SKM-1 treated with dmso at 0.1 percent for 144 hours (cell line): Measurements from ENCODE around the gene IL7R.
"Not testable (repeated sequence)": the region's sequence is repeated elsewhere in the genome, so short reads cannot be mapped to it uniquely, and the experiment has no call there.

Experiments used
- DNase-seq: peaks from one replicate; lab custom pipeline; 2025; ENCODE audit not compliant: unreplicated experiment; lab: John Stamatoyannopoulos, UW

IL7R gene

DNA sequence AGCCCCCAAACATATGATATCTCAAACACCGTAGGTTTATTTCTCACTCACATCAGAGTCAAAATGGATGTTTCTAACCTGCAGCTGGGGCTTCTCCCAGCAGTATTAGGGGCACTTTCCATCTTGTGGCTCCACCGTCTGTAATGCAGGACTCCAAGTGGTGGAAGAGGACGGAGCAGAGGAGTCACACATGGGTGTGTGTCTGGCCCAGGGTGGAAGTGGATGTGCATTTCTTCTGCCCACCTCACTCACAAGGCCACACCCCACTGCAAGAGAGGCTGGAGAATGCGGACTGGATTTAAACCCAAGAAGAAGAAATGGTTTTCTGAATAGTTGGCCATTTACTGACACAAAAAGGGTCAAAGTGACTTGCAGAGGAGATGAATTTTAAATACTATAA lies 13.9 kb downstream of the IL7R start:
- DNase-seq, result no peak

DNA sequence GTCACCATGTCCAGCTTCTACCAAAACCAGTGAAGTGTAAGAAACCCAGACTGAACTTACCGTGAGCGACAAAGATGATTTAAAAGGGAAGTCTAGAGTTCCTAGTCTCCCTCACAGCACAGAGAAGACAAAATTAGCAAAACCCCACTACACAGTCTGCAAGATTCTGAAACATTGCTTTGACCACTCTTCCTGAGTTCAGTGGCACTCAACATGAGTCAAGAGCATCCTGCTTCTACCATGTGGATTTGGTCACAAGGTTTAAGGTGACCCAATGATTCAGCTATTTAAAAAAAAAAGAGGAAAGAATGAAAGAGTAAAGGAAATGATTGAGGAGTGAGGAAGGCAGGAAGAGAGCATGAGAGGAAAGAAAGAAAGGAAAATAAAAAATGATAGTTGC lies 19.8 kb downstream of the IL7R start:
- DNase-seq, result no peak

DNA sequence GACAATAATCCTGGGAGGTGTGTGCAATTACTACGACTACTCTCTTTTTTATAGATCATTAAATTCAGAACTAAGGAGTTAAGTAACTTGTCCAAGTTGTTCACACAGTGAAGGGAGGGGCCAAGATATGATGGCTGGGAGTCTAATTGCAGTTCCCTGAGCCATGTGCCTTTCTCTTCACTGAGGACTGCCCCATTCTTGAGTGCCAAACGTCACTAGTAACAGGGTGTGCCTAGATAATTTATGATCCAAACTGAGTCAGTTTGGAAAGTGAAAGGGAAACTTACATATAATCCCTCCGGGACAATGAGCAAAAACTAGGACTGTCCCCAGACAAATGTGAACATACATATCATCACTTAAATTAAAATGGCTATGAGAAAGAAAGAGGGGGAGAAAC lies 20.2 kb downstream of the IL7R start:
- no peak for DNase-seq

DNA sequence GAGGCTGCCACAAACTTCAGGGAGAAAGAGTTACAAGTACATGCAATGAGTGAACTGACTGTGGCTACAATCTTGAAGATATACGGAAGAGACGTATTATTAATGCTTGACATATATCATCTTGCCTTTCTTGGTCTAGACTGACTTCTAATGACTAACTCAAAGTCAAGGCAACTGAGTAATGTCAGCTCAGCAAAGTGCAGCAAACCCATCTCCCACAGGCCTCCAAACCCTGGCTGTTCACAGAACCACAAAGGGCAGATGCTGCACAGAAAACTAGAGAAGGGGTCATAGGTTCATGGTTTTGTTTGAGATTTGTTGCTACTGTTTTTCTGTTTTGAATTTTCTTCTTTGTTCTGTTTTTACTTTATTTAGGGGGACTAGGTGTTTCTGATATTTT lies 21.0 kb downstream of the IL7R start:
- DNase-seq, result no peak

DNA sequence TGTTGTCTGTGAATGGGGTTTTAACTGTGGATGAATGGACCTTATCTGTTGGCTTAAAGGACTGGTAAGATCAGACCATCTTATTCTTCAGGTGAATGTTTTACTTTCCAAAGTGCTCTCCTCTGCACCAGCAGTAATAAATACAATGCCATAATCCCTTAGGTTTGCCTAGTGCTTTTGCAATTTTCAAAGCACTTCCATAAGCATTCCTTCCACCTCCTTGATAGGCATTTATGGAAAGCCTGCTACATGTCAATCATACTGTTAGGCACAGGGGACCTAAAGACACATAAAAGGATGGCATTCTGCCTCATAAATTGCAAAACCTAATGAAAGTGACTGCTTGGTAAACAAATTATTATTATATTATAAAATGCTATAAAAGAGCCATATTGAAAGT lies 21.4 kb downstream of the IL7R start:
- DNase-seq, result no peak

DNA sequence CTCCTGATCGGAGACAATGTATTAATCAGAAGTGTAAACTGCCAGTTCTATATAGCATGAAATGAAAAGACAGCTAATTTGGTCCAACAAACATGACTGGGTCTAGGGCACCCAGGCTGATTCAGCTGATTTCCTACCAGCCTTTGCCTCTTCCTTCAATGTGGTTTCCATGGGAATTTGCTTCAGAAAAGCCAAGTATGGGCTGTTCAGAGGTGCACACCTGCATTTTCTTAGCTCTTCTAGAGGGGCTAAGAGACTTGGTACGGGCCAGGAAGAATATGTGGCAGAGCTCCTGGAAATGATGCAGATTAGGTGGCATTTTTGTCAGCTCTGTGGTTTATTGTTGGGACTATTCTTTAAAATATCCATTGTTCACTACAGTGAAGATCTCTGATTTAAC lies 22.4 kb downstream of the IL7R start:
- no peak for DNase-seq

DNA sequence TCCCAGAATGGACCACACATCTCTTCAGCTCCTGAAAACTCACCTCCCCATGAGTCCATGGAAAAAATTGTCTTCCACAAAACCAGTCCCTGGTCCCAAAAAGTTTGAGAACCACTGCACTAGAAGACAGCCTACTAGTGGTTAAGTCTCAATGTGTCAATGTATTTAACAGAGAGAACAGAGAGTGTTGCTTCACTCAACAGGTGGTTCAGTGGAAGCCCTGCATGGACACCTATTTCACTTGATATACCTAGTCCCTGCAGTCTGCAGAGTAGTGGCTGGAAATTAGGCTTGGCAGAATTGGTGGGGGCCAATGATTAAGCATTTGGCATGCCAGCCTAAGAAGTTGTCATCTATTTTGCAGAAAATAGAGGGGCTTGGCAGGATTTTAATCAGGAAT lies 23.0 kb downstream of the IL7R start:
- no peak for DNase-seq

DNA sequence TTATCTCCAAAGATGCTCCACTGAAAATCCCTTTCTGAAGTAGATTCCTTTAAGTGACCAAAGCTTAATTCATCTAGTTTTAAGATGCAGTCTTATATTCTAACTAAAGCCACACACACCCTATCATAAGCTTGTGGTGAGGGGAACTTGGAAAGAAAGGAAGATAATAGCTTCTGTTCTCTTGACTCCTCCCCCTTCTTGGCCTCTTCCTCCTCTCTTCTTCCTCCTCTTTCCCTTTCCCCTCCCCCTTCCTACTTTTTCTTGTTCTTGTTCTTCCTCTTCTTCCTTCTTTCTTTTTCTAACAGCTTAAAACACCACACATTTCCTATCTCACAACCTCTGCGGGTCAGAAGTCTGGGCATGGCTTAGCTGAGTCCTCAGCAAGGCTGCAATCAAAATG lies 23.5 kb downstream of the IL7R start:
- DNase-seq, result peak; percentile 36

DNA sequence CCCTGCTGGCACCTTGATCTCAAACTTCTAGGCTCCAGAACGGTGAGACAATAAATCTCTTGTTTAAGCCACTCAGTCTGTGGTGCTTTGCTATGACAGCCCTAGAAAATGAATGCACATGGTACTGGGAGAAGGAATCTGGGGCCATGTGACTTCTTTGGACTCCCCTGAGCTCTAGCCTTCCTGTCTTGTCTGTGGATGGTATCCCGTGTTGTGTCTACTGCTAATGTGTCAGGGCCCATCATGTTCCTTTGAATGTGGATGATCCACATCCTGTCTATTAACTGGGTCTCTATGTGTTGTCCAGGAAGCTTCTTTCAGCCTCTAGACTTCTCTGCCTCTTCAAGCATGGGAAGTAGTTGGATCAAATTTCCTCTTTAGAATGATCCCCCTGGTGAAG lies 25.1 kb downstream of the IL7R start:
- DNase-seq, result no peak

DNA sequence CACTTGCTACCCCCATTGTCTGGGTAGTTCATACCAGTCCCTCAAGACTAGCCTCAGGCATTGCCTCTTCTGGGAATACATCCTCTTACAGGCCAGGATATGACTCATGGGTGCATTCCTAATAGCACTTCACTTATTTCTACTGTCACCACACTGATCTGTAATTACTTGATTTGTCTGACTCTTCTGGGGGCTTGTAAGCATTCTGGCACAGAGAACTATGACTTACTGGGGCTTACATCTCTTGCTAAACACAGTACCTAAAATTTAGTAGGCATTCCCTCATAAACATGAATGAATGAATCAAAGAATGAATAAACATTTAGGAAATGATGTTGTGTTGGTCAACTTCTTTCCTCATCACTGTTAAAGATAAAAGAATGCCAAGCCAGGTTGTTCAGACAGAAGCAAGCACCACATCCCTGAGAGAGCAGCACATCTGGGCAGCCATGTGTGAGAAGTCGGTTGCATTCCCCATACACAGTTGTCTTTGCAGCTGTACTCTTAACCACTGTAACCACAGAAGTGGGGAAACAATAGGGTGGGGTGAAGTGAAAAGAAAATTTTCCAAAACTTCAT lies 27.6 kb downstream of the IL7R start:
- peak; percentile 26 for DNase-seq

DNA sequence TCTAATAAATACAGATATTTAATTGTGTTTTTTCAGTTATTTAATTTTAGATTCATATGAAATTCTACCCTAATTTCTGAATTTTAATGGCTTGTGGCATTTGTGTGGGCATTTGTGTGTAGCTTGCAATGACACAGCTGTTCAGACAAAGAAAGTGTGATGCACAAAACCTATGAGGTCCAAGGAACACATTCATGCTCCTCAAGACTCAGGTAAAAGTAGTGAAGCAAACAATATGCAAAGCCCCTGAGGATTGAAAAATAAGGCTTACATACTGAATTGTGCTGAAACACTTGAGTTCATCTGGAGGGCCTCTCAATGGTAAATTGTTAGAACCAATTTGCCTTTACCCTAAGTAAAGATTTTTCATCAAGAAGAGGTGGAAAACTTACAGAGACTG lies 28.1 kb downstream of the IL7R start:
- no peak for DNase-seq

DNA sequence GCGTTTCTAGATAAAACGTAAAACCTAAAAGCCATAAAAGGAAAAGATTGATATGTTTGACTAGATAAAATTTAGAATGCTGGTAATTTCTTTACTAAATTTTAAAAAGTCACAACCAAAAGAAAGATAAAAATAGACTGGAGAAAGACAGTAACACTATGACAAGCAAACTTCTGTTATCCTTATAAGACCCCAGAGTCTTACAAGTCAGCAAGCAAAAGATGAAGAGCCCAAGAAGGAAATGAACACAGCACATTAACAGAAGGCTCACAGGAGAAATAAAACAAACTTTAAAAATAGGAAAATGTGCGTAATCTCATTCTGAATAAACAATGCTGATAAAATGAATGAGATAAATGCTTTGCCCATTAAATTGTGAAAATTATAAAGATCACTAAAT lies 29.7 kb downstream of the IL7R start:
- no peak for DNase-seq

DNA sequence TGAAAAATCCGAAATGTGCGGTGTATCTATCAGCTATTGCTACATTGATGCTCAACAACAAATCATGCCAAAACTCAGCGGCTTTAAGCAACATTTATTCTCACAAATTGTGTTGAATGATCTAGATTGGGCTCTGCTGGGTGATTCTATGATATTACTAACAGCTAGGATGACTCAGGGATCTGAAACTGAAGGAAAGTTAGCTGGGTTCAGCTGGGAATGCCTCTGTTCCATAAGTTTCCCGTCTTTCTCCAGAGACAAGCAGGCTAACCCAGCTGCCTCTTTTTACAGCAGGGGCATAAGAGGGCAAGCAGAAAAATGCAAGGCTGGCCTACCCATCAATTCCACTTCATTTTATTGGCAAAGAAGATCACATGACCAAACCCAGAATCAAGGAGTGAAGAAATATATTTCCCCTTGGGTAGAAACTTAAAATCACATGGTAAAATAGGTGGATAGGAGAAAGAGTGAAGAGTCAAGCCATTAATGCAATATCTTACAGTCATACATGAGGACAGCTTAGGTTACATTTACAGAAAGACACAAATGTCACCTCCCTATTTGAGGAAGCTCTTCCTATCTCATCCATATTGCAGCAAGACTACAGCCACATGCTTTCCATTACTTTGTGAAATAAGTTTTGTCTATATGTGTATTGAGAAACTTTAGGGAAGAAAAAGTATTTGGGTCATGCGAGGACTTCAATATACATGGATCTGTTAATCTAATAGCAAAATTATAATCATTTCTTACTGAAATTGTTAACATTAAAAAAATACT lies 30.8 kb downstream of the IL7R start:
- no peak for DNase-seq

DNA sequence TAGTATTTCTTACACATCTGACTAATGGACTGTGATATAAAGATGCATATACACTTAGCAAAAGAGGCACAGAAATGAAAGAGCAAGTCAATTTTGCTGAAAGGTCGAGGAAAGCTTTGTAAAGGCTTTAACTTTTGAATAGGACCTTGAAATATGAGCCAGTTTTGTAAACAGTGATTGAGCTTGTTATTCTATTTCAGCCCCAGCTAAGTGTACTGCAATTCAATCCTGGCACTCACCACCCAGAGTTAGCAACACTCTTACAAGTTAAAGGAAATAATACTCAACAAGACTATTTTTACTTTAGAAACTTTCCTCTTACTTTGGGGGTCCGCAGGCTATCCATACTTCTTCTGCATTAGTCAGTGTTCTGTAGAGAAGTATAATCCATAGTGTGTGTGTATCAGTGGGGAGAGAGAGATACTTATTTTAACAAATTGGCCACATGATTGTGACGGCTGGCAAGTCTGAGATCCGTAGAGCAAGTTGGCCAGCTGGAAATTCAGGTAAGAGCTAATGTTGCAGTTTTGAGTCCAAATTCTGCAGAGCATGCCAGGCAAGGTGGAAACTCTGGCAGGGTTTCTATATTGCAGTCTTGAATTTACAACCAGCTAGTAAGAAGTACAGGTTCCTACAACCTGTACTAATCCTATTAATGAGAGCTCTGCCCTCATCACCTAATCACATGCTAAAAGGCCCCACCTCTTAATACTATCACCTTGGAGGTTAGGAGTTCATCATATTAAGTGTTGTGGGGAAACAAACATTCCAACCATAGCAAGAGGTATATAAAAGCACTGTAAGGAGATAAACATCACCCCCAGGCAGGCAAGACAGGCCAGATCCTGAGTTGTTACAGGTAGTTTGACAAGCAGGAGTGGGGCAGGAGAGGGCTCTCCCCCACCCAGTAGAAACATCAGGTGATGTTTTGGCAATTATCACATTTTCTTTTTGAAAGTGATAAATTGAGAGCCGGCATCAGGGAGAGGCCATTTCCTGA lies 33.6 kb downstream of the IL7R start:
- no peak for DNase-seq

DNA sequence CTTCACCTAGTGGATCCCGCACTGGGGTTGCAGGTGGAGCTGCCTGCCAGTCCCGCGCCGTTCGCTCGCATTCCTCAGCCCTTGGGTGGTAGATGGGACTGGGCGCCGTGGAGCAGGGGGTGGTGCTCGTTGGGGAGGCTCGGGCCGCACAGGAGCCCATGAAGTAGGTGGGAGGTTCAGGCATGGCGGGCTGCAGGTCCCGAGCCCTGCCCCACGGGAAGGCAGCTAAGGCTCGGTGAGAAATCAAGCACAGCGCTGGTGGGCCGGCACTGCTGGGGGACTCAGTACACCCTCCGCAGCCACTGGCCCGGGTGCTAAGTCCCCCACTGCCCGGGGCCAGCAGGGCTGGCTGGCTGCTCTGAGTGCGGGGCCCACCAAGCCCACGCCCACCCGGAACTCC lies 36.1 kb downstream of the IL7R start:
- not testable (repeated sequence) for DNase-seq

DNA sequence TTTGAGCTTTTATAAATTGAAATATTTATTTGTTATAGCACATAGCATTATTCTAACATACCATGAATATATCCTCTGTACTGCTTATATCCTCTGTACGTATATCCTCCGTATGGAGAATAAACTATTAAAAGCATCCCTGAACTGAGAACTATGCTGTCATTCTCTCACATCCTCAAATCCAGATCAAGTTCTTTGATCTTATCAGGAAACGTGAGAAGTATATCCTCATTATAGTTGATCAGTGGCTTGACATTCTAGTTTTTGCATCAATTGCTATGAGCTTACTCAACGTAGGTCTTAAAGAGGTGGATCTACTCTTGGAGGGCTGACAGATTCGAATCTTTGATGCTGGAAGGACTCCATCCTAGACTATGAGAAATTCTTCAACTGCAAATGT lies 37.4 kb downstream of the IL7R start:
- no peak for DNase-seq

DNA sequence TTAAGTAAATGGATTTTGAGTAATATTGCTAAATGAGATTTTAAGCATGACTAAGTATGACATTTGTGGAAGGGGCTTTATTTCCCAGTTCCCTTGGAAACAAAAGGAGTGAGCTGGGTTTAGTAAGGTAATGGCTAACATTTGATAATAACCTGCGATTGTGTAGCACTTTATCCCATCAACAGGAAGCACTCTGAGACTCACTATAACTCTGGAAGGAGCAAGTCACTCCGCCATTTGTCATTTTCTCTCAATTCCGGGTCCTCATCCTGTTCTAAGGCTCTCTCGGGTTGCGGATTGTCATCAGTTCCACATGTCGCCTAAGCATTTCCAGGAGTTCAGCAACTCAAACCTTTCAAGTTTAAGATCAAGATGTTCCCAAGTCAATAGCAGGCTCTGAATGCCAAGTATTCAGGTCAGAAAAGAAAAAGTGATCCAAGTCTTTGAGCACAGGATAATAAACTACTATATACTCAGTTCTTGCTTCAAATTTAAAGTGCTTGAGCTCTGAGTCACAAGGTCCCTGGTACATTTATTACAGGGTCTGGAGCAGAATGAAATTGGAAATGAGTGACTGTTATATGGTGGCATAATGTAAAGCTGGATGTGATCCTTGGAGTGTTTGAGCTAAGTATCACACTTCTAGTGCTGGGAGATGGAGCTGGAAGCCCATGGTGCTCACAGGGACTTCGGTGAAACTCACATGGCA lies 42.4 kb downstream of the IL7R start:
- DNase-seq, result no peak

DNA sequence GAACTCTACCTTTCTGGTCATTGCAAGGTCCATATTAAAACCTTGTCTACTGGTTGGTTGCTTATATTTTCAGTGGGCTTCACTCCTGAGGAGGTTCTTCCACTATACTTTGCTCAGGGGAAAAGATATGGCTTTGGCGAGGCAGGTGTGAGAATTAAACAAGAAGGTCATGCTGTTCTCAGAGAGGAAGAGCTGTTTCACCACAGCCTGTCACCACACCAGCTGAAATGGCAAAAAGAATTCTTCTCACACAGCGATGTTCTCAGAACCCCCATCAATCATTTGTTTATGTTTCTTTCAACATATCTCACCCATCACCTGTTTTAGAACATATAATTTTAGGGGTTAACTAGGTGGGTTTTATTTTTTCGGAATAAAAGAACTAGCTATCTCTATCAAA lies 43.1 kb downstream of the IL7R start:
- no peak for DNase-seq

DNA sequence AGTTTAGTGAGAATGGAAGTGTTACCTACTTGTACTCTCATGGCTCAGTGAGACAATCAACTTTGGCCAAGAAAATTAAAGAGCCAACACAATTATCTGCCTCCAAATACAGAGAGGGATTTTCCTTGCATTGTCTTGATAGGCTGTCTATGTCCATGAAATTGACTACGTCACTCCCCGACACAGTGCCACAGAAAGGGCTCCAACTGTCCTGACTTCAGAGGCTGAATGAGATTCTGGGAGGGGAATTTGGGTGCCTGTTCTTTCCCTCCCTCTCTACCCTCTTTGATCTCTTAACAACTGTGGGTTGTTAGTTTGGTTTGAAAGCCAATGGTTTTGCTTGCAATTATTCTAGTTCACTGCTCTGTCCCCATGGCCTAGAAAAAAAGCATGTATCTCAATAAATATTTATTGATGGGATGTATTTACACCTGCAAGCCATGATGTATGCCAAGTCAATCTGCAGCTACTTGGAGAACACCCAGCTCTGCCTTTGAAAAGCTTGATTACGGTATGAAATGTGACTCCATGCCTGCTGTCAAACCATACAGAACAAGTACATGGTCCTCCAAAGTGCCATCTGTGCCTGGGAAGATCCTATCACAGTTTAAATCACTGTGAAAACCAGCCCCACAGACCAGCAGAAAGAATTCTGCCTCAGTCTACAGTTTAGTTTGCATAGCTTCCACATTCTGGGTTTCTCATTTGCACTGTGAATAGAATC lies 44.4 kb downstream of the IL7R start:
- DNase-seq, result no peak

DNA sequence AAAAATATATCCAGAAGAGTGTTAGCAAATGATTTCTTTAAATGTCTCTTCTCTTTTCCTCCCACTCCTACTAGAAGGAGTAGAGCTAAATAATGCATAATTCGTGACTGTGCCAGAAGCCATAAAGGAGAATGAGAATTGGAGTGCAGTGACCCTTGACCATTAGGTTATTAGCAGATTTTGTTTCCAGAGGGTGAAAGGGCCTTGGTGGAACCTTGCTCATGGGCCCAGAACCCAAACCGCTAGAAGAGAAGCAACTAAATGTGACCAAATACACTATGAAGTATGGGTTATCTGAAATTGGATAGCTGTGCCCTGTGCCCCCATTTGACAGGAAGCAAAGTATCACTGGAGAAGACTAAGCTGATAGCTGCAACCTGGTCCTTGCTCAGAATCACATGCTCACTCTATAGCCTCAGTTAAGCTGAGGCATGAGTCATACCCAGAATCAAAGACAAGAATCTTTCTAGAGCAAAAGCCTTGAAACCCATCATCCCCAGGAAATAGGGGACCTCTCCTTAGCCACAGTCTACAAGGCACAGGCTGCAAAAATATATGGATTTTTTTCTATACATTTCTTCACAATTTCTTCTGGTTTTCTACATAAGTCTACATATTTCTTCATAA lies 45.5 kb downstream of the IL7R start:
- no peak for DNase-seq
